GM12892 (cell line): Measurements from ENCODE around the gene PDZD7.
A peak's percentile ranks its signal among the peaks of the same experiment; 100 is the strongest.

Source experiments
- DNase-seq: peaks from one replicate; pipeline ENCODE4 v3.0.0; 2011; ENCODE audit not compliant: insufficient read length
- FAIRE-seq: peaks from 2 replicates; lab custom pipeline; 2011; peaks lifted over from hg19 to GRCh38; lab: Jason Lieb, UNC
- POLR2A ChIP-seq: IDR thresholded peaks from 2 replicates; pipeline ENCODE4 v1.6.1; 2011; ENCODE audit warnings: low read depth, low read length, control low read depth
- POLR2AphosphoS5 ChIP-seq: IDR thresholded peaks from 2 replicates; pipeline ENCODE4 v1.6.1; 2011; ENCODE audit warnings: low read depth, low read length, control low read depth
- TAF1 ChIP-seq: IDR thresholded peaks from 2 replicates; pipeline ENCODE4 v1.6.1; 2011; ENCODE audit warnings: low read depth, mild to moderate bottlenecking, control low read depth, low read length, borderline replicate concordance

The PDZD7 gene

GRCh38 chr10:101066896-101067355 lies 36.0 kb upstream of the PDZD7 start:
- DNase-seq (no peak), FAIRE-seq (no peak)
- TF ChIP-seq TAF1 (no peak), POLR2A (no peak), POLR2AphosphoS5 (no peak)

GRCh38 chr10:101066146-101066895 lies 35.4 kb upstream of the PDZD7 start:
- DNase-seq (peak; percentile 58), FAIRE-seq (peak; percentile 36)
- TF ChIP-seq POLR2AphosphoS5: no peak
- no peak for TF ChIP-seq POLR2A
- TF ChIP-seq TAF1: no peak

DNA sequence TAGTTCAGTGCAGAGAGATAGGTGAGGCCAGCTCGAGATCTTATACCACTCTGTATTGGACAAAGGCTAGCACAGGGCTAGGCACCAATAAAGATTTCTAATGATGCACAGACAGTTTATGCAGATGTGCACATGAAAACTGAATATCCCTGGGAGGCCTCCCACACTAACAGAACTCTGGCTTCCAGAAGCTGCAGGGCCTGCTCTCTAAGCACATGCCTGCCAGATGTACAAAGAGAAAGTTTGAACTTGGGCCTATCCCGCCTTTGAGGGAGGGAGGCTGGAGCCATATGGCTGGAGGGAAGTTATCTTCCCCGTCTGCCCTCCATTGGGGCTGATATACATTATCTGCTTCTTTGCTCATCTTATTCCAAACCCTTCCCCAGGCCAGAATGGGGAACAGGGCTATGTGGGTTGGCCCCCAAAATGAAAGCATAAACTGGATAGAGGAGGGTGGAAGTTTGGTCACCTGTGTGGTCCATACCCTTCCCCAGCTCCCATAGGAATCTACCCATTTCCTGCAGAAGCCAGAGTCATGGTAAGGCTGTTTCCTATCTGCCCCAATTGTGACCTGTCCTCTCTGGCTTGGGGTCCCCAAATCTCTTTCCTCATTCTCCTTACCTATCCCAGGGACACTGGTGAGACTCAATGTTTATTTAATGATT lies 34.7 kb upstream of the PDZD7 start:
- DNase-seq (no peak), FAIRE-seq (no peak)
- no peak for TF ChIP-seq POLR2A
- TF ChIP-seq POLR2AphosphoS5: no peak
- no peak for TF ChIP-seq TAF1

GRCh38 chr10:101064415-101065030 lies 33.6 kb upstream of the PDZD7 start:
- DNase-seq (no peak), FAIRE-seq (no peak)
- TF ChIP-seq TAF1: no peak
- no peak for TF ChIP-seq POLR2A
- TF ChIP-seq POLR2AphosphoS5: no peak

- FAIRE-seq: no peak
- no peak for TF ChIP-seq POLR2AphosphoS5
- no peak for DNase-seq
Observed at GRCh38 chr10:101063548-101064414, 32.9 kb upstream of the PDZD7 start.

DNA sequence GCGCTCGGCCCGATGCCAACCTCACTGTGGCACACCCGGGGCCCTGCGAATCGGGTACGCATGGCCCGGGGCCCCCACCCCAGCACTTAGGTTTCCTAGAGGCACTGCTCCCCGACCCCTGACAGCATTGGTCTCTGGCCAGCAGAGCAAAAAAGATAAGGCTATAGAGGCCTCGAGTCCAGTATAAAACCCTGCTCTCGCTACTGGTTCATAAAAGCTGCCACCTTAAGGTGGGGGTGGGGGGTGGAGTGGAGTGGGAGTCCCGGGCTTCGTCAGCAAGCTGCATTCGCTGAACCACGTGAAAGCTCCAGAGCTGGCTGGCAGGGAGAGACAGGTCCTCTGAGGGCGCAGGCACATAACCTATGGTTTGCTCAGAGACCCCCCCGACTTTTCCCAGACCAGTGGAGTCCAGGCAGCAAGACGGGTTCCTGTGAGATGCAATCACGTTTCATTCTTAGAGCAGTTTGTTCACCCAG lies 32.2 kb upstream of the PDZD7 start:
- TF ChIP-seq TAF1 (no peak), POLR2AphosphoS5 (no peak)
- FAIRE-seq (no peak), DNase-seq (no peak)

DNA sequence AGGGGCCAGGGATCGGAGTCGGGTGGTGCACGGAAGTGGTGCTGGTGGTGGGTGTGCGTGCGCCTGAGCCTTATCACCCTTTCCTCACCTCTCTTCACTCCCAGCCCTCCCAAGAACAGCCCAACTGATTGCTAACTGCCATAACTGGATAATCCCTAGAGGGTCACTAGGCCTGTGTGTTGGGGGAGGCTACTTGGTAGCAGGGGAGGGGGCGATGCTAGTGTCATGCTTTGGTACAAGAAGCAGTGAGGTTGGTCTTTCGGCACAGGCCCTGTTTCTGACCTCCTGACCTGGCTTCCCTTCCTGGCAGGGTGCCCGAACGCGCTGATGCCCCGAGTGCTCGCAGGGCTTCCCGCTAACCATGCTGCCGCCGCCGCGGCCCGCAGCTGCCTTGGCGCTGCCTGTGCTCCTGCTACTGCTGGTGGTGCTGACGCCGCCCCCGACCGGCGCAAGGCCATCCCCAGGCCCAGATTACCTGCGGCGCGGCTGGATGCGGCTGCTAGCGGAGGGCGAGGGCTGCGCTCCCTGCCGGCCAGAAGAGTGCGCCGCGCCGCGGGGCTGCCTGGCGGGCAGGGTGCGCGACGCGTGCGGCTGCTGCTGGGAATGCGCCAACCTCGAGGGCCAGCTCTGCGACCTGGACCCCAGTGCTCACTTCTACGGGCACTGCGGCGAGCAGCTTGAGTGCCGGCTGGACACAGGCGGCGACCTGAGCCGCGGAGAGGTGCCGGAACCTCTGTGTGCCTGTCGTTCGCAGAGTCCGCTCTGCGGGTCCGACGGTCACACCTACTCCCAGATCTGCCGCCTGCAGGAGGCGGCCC lies 31.5 kb upstream of the PDZD7 start:
- FAIRE-seq (peak; percentile 70), DNase-seq (peak; percentile 61)
- TF ChIP-seq TAF1 (no peak), POLR2A (no peak), POLR2AphosphoS5 (no peak)

DNA sequence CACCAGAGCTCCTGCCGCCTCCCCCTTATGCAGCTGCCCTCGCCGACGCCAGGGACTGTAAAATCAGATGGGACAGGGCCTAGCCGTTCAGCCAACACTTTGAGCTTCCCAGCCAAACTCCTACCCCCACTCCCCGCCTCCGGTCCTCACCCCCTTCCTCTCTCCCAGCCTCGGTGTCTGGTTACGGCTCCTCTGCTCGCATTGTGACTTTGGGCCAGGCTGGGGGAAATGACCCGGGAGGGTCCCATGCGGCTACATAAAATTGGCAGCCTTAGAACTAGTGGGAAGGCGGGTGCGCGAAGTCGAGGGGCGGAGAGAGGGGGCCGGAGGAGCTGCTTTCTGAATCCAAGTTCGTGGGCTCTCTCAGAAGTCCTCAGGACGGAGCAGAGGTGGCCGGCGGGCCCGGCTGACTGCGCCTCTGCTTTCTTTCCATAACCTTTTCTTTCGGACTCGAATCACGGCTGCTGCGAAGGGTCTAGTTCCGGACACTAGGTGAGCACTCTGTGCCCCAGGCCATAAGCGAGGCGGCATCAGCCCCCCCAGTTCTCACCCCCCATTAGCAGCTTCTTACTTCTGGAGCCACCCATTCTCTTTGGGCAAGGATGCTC lies 30.8 kb upstream of the PDZD7 start, which contains the start of gene KAZALD1:
TSS of gene KAZALD1 (plus strand) at position 366 of the 608 bp plus-strand sequence. CDS start 604 bp downstream, outside the sequence.
- DNase-seq: no peak
- FAIRE-seq: no peak
- TF ChIP-seq POLR2AphosphoS5: no peak
- TF ChIP-seq POLR2A: no peak
- TF ChIP-seq TAF1: no peak

DNA sequence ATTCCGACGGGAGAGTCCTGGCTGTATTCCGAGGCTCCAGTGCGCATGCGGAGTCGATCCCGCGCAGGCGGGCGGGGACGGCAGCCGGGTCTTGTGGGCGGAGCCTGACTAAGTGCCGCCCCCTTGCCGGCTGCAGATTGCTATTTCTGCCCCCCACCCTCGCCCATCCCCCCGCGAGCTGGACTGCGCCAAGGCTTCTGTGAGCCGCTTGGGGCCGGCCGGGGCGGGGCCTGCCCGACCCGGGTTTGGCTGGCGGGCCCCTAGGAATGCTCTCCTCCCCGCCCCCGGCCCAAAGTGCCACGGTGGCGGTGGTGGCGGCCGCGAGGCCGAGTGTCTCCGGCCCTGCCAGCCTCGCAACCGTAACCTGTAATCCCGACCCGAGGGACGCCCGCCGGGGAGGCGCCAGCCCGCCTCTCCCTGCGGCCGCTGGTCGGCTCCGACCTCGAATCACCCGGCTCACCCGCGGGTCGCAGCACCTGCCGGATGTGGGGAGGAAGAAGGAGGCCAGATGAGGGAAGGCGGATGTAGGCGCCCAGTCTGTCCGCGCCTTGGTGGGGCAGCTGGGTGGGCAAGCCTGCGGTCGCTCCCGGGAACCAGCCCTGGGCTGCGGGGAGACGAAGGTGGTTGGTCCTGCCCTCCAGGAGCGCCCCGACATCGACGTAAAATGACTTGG lies 30.2 kb upstream of the PDZD7 start:
- DNase-seq: peak; percentile 92
- TF ChIP-seq POLR2AphosphoS5 (no peak; the same call in 1 of the 2 replicates), POLR2A (no peak; the same call in 1 of the 2 replicates), TAF1 (peak; percentile 16; the same call in 1 of the 2 replicates)
- FAIRE-seq: peak; percentile 91
